ENCODE results near the gene TAF12.
A peak's percentile ranks its signal among the peaks of the same experiment; 100 is the strongest.
"Not testable (repeated sequence)": the region's sequence is repeated elsewhere in the genome, so short reads cannot be mapped to it uniquely, and the experiment has no call there.

TAF12 gene

DNA sequence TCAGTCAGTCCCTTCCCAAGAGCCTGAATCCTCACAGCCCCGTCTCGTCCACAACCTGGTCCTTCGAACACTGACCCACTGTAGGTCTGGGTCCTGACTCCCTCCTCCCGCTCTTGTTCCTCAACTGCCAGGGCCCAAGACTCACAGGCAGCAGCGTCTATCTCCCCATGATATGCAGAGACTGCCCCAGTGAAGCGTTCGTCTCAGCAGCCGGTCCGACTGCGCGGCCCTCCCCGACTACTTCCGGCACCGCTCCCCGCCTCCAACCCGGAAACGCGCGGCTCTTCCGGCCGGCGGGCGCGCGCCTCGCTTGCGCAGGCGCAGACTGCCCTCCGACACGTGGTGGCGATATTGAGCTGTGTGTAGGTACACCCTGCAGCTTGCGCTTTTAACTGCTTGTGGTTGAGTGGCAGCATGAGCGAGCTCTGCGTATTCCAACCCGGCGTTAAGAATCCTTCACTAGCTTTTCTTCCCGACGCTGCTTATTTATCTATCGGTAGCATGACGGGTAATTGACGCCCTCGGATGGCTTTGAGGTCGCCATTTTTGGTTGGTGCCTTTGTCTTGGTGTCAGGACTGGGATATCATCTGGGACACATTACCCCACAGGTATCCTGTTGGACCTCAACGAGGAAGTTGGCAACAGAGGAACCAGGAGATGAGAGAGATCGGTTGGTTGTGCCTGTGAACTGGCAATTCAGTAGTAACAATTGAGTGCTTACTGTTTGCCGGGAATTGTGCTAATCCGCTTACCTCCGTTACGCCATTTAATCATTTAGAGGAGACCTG is at the start of gene TAF12:
Gene TAF12 (minus strand): TSS at position 221 of the 789 bp plus-strand sequence. CDS start 20,986 bp downstream, outside the sequence.
- peak; percentile 99 for DNase-seq

DNA sequence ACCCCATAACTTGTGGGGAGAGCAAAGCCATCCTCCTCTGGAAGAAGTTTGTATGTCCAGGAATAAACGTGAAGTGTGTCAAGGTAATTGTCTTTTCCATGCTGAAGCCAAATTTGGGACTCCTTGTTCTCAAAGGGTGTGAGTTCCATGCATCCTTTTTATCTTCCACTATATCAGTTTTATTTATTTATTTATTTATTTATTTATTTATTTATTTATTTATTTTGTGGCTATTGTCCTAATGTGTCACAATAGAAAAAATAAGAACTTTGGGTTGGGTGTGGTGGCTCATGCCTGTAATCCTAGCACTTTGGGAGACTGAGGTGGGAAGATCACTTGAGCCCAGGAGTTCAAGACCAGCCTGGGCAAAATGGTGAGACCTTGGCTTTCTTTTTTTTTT is 48.8 kb upstream of the TAF12 start:
- DNase-seq = not testable (repeated sequence)

DNA sequence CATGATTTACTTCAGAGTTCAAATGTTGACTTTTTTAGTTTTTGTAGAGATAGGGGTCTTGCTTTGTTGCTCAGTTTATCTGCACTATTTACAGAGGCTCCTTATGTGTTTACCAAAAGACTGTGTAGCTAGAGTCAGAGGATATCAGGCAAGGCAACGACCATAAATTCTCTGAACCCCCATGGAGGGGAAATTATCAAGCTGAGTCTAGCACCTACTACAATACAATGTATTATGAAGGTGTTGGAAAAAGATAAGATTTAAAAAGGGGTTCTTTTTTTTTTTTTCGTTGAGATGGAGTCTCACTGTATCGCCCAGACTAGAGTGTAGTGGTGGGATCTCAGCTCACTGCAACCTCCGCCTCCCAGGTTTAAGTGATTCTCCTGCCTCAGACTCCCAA is 42.1 kb upstream of the TAF12 start:
- no peak for DNase-seq

- DNase-seq = no peak
These were observed 40.0 kb upstream of the TAF12 start for GRCh38 chr1:28682840-28683239.

DNA sequence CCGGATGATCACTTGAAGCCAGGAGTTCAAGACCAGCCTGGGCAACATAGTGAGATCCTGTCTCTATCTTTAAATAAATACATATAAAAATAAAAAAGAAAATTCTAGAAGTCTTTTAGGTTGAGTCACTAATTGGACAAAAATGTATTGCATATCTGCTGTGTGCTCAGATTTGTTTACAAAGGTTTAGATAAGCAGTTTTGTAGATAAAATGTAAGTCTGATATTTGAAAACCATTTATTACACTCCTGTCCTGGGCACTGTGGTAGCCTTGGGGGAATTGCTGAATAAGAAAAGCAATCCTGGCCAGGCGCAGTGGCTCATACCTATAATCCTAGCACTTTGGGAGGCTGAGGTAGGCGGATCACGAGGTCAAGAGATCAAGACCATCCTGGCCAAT is 37.3 kb upstream of the TAF12 start:
- DNase-seq = no peak

GRCh38 chr1:28675924-28676257 is 33.0 kb upstream of the TAF12 start:
- no peak for DNase-seq

- not testable (repeated sequence) for DNase-seq
These were observed 30.1 kb upstream of the TAF12 start for GRCh38 chr1:28672971-28673370.

- no peak for DNase-seq
These were observed 28.4 kb upstream of the TAF12 start for GRCh38 chr1:28671254-28671780.

GRCh38 chr1:28668956-28669723 is 26.3 kb upstream of the TAF12 start:
- DNase-seq = peak; percentile 87

GRCh38 chr1:28668191-28668955 is 25.5 kb upstream of the TAF12 start, which contains the start of gene GMEB1:
Gene GMEB1, plus strand, starts transcription at chr1:28668784. Its CDS starts 14,829 bp downstream, at chr1:28683613.
- peak; percentile 97 for DNase-seq

DNA sequence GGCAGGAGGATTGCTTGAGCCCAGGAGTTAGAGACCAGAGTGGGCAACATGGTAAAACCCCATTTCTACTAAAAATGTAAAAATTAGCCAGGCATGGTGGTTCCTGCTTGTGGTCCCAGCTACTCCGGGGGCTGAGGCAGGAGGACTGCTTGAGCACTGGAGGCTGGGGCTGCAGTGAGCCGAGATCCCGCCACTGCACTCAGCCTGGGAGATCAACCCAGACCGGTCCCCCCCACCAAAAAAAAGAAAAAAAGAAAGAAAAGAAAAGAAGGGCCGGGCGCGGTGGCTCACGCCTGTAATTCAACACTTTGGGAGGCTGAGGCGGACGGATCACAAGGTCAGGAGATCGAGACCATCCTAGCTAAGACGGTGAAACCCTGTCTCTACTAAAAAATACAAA is 23.9 kb upstream of the TAF12 start:
- DNase-seq = no peak

DNA sequence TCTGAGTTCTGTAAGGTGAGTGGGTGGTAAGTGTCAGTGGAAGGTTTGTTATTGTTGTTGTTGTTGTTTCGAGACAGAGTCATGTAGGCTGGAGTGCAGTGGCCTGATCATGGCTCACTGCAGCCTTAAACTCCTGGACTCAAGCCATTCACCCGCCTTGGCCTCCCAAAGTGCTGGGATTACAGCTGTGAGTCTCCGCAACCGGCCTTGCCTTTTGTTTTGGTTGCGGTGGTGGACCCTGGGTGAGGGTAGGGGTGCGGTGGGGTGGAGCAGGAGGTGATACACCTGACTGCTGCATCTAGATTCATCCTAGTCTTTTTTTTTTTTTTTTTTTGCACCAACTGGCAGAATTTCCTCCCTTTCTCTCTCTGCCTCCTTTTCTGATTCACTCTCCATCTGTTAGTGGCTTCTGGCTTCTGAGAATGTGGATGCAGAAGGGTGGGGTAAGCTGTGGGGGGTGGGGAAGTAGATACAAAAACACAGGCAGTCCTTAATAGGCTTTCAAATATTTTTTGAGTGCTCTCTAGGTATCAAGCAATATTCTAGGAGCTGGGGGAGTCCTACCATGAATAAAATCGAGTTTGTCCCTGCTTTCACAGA is 21.1 kb upstream of the TAF12 start:
- DNase-seq = no peak

- no peak for DNase-seq
These were observed 13.5 kb upstream of the TAF12 start for GRCh38 chr1:28656335-28656734.

GRCh38 chr1:28655448-28656311 is 12.8 kb upstream of the TAF12 start:
- not testable (repeated sequence) for DNase-seq

DNA sequence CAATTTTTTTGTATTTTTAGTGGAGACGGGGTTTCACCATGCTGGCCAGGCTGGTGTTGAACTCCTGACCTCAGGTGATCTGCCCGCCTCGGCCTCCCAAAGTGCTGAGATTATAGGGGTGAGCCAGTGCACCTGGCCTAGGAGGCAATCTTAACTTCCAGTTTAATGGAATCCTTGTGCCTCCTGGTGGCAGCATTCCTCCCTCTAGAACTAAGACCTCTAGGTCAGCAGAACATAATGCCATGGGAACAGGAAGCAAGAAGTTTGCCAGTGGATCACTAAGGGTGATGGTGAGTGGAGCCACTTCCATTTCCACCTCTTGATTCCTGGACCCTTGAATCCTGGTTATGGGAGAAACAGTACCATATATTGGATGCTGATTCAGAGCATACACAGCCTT is 11.0 kb upstream of the TAF12 start:
- peak; percentile 77 for DNase-seq

- DNase-seq = not testable (repeated sequence)
These were observed 10.2 kb upstream of the TAF12 start for GRCh38 chr1:28653063-28653462.

DNA sequence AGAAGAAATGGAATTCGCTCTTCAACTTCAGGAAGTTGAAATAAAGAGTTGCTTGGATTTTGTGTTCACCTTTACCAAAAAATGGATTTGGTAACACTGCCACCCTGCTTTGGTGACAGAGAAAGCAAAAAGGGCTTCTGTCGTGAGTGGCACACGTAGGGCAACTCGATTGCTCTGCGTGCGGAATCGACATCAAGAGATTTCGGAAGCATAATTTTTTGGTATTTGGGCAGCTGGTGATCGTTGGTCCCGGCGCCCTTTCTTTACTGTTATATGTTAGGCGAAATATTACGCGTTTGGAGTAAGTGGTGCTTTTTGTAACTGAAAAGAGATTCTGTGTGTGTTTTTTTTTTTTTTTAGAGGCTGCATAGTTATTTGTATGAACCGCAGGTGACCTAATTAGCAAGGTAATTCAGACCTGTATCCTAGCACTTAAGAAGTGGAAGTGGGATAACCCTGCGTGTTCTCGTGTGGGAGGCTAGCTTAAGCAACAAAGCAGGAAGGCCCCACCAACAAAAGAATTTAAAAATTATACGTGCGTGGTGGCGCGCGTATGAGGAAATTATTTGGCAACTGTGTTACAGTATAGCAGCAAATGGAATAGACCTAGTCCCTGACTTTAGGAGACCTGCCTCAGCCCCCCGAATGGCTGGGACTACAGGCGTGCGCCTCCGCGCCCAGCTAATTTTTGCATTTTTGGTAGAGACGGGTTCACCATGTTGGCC is 5.8 kb upstream of the TAF12 start, which contains the start of gene RNU11:
Gene RNU11 (plus strand): TSS at position 127 of the 725 bp plus-strand sequence.
- peak; percentile 97 for DNase-seq

DNA sequence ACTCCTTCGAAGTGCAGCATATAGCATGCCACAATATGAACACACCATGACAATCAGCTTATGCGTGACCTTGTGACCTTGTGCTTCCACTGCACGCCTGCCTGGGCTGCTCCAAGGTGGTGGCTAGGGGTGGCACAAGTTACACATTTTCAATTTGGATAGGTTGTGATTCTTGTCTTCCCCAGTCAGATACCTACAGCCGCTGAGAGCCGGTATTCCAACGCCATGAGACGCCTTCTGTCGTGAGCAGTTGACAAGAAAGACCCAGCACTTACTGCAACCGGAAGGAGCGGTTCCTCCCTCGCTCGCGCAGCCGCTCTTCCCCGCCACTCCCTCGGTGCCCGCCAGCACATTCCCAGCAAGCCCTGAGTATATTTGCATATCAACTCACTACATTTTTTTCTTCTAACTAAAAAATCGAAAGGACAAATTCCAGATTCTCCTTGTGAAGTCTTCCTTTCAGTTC is 5.2 kb upstream of the TAF12 start:
- DNase-seq = peak; percentile 95

DNA sequence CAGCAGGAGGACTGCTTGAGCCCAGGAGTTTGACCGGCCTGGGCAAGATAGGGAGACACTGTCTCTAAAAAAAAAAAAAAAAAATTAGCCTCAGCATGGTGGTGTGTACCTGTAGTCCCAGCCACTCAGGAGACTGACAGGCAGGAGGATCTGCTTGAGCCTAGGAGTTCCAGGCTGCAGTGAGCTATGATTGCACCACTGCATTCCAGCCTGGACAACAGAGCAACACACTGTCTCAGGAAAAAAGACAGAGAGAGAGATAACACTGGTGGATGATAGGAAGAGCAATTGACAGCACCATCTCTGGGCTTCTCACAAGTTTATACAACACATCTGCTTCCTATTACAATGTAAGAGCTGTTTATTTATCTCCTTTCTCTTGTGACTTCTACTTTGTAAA is 3.2 kb upstream of the TAF12 start:
- DNase-seq = no peak

- not testable (repeated sequence) for DNase-seq
These were observed 2.5 kb upstream of the TAF12 start for GRCh38 chr1:28645406-28645805.

GRCh38 chr1:28644494-28644893 is 1.6 kb upstream of the TAF12 start:
- DNase-seq = no peak
